ENCODE results near the gene SLC22A17. TPM values are rescaled to one million over a fixed set of nuclear protein-coding genes. Genes with fewer than 3 reads are reported as not detected.
"Not testable (repeated sequence)": the region's sequence is repeated elsewhere in the genome, so short reads cannot be mapped to it uniquely, and the experiment has no call there.

SLC22A17 gene
- total RNA-seq (2021) (not detected in 2 replicates), Bru-seq, nascent RNA (not detected), BruChase-seq, experiment 1, labeled RNA remaining after a 2-hour chase (not detected), BruChase-seq, experiment 2, labeled RNA remaining after a 6-hour chase (not detected)
- long read RNA-seq: 0 reads

DNA sequence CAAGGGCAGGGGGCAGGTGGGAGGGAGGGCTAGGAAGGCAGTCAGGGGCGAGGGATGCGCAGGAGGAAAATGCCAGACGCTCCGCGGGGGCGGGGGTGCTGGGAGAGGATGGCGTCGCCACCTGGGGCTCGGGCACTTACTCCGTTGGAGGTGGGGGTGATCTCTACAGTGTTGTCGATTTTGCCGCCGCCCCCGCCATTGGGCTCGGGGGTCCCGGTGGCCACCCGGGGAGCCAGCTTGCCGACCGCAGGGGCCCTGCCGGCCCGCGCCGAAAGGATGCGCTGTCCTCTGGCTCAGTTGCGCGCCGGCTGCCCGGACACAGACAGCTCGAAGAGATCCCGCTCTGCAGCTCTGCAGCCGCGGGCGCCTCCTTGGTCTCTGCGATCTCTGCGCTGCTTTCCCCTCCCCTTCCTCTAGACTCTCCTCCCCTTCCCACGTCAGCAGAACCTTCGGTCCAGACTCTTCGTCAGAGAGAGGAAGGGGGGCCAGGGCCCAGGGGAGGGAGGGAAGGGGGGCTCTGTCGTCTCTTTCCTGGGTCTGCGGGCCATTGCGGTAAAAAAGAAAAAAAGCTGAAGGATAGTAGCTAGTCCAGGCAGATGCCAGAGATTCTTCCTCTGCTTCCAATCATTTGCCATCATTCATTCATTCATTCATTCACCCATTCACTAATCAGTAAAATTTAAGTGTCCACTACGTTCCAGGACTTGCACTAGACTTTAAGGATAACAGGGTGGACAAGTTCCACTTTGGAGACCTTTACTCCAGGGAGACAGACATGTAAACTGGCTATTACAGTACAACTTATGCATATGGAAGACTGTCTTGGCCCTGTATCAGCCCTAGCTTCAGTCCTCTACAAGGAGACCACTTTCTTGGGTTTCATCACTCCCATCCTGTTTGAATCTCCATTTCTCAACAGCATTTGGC lies at the start of gene SLC22A17:
TSS of gene SLC22A17 (minus strand) at position 382 of the 927 bp plus-strand sequence.
- Histone ChIP-seq H4K20me1 (ENCODE audit: insufficient read depth) (no peaks in the 10 kb centered on the region), H3K4me2 (no peak within 1 kb of the TSS), H3F3A (ENCODE audit: insufficient read depth, low read depth) (no peaks in the 10 kb centered on the region), H3K9me3 (ENCODE audit: insufficient read depth, low read depth) (no peaks in the 10 kb centered on the region), H3K27ac (no peak within 1 kb of the TSS), H3K36me3 (ENCODE audit: low read depth) (no peaks in the 10 kb centered on the region), H3K4me1 (replicated peaks; ENCODE audit: insufficient read depth) (no peaks in the 10 kb centered on the region), H3K79me2 (ENCODE audit: low read depth) (no peaks in the 10 kb centered on the region), H3K9me2 (ENCODE audit: insufficient read depth) (no peaks in the 10 kb centered on the region), H3K4me3 (no peak within 1 kb of the TSS), H3K27me3 (ENCODE audit: insufficient read depth, low read depth) (peaks cover 60% of the 10 kb centered on the region), H2AFZ (no peak within 1 kb of the TSS)
- DNase-seq: no peak
- POLR2A ChIA-PET (ENCODE audit: unreplicated experiment): no interaction called here
- no TSS peak for BruUV-seq (replicated peaks)
- CTCF ChIA-PET: interaction anchor here (0.5 kb wide), 1 partner anchor 358 kb away, joined by 3 read pairs; no protein-coding TSS in a partner anchor
- no peak for TF ChIP-seq EZH2 (IDR thresholded peaks at IDR 0.05; ENCODE audit: low read depth)
- TF ChIP-seq, protein P1, sequence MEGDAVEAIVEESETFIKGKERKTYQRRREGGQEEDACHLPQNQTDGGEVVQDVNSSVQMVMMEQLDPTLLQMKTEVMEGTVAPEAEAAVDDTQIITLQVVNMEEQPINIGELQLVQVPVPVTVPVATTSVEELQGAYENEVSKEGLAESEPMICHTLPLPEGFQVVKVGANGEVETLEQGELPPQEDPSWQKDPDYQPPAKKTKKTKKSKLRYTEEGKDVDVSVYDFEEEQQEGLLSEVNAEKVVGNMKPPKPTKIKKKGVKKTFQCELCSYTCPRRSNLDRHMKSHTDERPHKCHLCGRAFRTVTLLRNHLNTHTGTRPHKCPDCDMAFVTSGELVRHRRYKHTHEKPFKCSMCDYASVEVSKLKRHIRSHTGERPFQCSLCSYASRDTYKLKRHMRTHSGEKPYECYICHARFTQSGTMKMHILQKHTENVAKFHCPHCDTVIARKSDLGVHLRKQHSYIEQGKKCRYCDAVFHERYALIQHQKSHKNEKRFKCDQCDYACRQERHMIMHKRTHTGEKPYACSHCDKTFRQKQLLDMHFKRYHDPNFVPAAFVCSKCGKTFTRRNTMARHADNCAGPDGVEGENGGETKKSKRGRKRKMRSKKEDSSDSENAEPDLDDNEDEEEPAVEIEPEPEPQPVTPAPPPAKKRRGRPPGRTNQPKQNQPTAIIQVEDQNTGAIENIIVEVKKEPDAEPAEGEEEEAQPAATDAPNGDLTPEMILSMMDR (conservative IDR thresholded peaks at IDR 0.05): no peak
- intact Hi-C loops (cut with micrococcal nuclease; ENCODE audit: unreplicated experiment): no loop called here

DNA sequence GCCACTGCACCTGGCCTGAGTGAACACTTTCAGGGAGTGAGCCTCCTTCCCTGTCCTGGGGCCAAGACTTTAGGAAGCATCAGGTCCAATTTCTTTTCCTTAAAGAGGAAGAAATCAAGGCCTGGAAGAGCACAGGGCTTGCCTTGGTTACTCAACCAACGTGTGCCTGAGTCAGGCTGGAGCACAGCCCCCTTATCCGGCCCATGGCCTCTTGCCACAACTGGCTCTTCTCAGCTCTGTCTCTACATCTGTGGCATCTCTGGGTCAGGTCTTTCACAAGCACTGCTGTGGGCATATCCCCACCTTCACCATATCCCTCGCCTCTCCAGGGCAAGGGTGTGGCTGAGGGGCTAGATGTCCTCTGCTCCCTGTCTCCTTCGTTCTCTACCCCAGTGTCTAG lies 48.6 kb upstream of the SLC22A17 start:
- CTCF ChIA-PET: no interaction called here

DNA sequence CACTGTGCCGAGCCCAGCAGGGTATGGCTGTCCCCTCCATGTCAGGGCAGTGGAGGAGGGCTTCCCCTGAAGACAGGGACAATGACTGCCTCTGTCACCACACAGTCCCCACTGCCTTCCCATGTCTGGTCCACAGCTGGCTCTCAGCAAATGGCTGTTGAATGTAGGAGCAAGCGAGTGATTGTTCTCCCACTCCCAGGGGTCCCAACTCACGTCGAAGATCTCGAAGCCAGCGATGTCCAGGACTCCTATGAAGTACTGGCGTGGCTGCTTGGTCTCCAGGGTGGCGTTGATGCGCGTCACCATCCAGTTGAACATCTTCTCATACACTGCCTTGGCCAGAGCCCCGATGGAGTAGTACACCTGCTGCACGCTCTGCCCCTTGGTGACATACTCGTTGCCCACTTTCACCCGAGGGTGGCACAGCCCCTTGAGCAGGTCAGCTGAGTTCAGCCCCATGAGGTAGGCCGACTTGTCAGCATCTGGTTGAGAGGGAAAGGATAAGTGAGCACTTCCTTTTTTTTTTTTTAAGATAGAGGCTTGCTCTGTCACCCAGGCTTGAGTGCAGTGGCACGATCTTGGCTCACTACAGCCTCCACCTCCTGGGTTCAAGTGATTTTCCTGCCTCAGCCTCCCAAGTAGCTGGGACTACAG lies 47.9 kb upstream of the SLC22A17 start:
- H3K9me3 ChIP-seq (ENCODE audit: insufficient read depth, low read depth); H3K27ac ChIP-seq; H3K4me1 ChIP-seq (replicated peaks; ENCODE audit: insufficient read depth); H2AFZ ChIP-seq; DNase-seq; BruUV-seq (replicated peaks); H4K20me1 ChIP-seq (ENCODE audit: insufficient read depth); CTCF ChIA-PET; H3K36me3 ChIP-seq (ENCODE audit: low read depth); H3K4me3 ChIP-seq; POLR2A ChIA-PET (ENCODE audit: unreplicated experiment); H3K79me2 ChIP-seq (ENCODE audit: low read depth); intact Hi-C loops (cut with micrococcal nuclease; ENCODE audit: unreplicated experiment); H3K9me2 ChIP-seq (ENCODE audit: insufficient read depth); H3K4me2 ChIP-seq; H3F3A ChIP-seq (ENCODE audit: insufficient read depth, low read depth): not testable (repeated sequence)
- H3K27me3 ChIP-seq (ENCODE audit: insufficient read depth, low read depth): peaks cover 92% of the 10 kb centered on the region

More for the DNA sequence above, 48.6 kb upstream of the SLC22A17 start:
- no TSS peak for BruUV-seq (replicated peaks)
- Histone ChIP-seq H3K4me3 (no peak overlapping the region), H3K9me3 (ENCODE audit: insufficient read depth, low read depth) (no peaks in the 10 kb centered on the region), H3K4me2 (no peak overlapping the region), H2AFZ (no peak overlapping the region), H3K27me3 (ENCODE audit: insufficient read depth, low read depth) (peaks cover 92% of the 10 kb centered on the region), H3F3A (ENCODE audit: insufficient read depth, low read depth) (no peaks in the 10 kb centered on the region), H4K20me1 (ENCODE audit: insufficient read depth) (no peaks in the 10 kb centered on the region), H3K4me1 (replicated peaks; ENCODE audit: insufficient read depth) (no peaks in the 10 kb centered on the region), H3K79me2 (ENCODE audit: low read depth) (no peaks in the 10 kb centered on the region), H3K36me3 (ENCODE audit: low read depth) (no peaks in the 10 kb centered on the region), H3K9me2 (ENCODE audit: insufficient read depth) (no peaks in the 10 kb centered on the region), H3K27ac (no peak overlapping the region)
- intact Hi-C loops (cut with micrococcal nuclease; ENCODE audit: unreplicated experiment): no loop called here
- TF ChIP-seq, protein P1 (conservative IDR thresholded peaks at IDR 0.05): no peak
- no peak for TF ChIP-seq EZH2 (IDR thresholded peaks at IDR 0.05; ENCODE audit: low read depth)
- POLR2A ChIA-PET (ENCODE audit: unreplicated experiment): no interaction called here
- no peak for DNase-seq
